ENCODE measurements around the gene KRT75.

- no peak for TF ChIP-seq REST (IDR thresholded peaks at IDR 0.05; ENCODE audit: low read depth)
- no peak for TF ChIP-seq EZH2 (IDR thresholded peaks at IDR 0.05)
- no peak for TF ChIP-seq POLR2A (IDR thresholded peaks at IDR 0.05; ENCODE audit: borderline replicate concordance, extremely low read depth, insufficient read depth, insufficient read length)
- no peak for TF ChIP-seq SP1 (IDR thresholded peaks at IDR 0.05; ENCODE audit: low read depth)
- TF ChIP-seq ZNF274 (IDR thresholded peaks at IDR 0.05; ENCODE audit: low read depth, low read length) = no peak
- no peak for TF ChIP-seq CEBPB (IDR thresholded peaks at IDR 0.05; ENCODE audit: low read depth)
Observed at GRCh38 chr12:52445876-52446275, 11.7 kb upstream of the KRT75 start.
